T follicular helper cell (primary cell): ENCODE results near the gene PACRG.

Experiments
- DNase-seq: peaks from one replicate; pipeline ENCODE4 v3.0.0-alpha.2; 2020; ENCODE audit warnings: low read depth

PACRG gene

DNA sequence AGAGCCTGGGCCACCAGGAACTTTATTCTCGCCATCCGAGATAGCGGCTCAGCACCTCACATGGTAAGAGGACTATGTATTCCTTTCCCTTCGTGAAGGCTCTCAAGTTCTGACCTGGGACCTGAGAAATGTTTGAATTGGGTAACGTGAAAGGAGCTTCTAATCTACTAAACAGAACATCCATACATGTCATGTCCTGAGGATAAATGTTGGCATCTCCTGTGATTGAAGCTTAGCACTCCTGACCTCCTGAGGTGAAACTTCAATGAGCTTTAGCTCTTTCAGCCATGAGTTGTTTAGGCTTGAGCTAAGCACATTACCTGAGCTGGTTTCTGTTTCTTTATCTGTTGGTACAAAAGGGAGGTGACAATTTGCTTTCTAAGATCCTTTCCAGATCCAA lies 280.9 kb downstream of the PACRG start:
- no peak for DNase-seq

DNA sequence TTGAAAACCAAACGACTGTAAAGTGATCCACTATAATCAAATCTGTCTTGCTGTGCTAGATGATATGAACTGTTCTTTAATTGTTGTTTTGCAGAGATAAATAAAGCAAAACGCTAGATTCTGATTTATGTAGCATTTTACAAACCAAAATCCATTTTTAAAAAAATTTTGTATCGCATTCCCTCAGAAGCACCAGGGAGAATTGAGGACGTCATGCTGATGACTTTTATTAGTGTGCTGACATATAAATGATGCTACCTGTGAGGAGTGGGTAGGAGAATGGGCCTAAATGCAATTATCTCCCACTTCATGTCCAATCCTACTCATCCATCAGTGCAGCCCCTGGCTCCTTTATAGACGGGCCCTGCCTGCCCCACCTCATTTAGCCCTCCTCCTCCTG lies 282.4 kb downstream of the PACRG start:
- no peak for DNase-seq

DNA sequence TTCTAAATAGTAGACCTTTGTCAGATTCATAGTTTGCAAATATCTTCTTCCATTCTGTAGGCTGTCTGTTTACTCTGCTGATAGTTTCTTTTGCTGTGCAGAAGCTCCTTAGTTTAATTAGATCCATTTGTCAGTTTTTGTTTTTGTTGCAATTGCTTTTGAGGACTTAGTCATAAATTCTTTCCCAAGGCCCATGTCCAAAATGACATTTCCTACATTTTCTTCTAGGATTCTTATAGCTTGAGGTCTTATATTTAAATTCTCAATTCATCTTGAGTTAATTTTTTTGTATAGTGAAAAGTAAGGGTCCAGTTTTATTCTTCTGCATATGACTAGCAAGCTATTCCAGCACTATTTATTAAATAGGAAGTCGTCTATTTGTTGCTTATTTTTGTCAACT lies 287.0 kb downstream of the PACRG start:
- DNase-seq, result no peak

DNA sequence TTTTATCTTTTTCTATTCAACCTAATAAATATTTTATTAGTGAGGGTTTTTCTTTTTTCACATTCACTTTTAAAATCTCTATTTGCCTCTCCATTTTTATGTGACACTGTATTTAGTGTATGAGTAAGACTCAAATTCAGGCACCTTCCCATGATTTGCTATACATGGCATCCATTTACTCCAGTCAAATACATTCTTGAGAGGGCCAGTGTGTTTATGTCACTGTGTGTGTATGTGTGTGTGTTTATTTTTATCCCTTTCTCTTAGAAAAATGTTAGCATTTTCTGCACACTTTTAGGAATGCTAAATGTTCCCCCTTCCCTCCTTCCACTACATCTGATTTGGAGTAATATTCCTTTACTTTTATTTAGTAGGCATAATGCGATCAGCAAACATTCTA lies 290.0 kb downstream of the PACRG start:
- DNase-seq, result no peak

DNA sequence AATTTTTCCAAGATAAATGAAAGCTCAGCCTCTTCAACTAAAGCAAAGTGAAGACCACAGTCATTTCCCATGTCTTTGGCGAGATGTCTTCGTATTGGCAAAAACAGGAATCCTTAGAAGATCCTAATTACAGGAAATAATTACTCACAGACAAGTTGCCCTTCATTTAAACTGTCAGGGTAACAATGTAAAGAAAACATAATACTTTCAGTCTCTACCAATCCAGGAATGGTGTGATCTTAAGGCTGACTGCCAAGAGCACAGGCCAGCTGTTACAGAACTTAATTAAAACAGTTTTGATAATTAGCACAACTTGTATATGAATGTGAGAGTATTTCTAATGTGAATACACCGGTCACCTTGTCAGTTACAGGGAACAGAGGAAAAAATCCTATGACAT lies 292.2 kb downstream of the PACRG start:
- no peak for DNase-seq

DNA sequence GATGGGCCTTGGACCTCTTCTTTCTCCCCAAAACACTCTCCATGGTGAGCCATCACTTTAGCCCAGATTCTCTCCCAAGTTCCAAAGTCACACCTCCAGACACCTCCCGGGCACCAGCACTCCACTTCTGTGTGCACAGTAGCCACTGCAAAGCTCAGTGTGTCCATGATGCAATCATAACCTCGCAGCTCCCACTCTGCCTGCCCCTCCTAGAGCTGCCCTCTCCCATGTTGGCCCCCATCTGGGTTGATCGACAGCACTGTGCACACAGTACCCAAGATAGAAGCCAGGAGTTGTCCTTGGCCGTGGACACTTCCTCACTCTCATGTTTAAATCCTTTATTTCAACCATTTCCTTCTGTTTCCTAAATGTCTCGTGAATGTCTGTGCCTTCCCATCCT lies 293.3 kb downstream of the PACRG start:
- no peak for DNase-seq

DNA sequence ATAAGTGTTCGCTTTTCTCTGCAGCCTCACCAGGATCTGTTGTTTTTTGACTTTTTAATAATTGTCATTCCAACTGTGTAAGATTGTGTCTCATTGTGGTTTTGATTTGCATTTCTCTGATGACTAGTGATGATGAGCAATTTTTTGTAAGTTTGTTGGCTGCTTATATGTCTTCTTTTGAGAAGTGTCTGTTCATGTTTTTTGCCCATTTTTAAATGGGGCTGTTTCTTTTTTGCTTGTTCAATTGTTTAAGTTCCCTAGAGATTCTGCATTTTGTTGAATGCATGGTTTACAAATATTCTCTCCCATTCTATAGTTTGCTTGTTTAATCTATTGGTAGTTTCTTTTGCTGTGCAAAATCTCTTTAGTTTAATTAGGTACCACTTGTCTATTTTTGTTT lies 295.9 kb downstream of the PACRG start:
- no peak for DNase-seq

DNA sequence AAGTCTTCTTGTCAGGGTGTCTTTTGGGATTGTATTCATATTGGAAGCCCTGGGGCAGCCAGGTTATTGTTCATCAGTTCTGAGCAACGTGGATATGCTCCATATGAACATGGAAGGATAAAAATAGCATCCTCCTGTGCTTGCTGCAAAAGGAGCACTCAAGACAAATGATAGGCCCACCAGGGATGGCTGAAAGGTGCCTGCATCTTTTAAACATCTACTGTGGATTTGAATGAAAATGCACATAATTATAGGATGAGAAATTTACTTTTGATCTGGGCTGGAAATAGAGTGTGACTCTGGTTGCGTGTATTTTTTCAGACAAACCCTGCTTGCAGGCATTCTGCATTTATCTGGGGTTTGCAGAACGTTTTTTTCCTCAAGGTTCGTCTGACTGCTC lies 299.1 kb downstream of the PACRG start:
- no peak for DNase-seq

DNA sequence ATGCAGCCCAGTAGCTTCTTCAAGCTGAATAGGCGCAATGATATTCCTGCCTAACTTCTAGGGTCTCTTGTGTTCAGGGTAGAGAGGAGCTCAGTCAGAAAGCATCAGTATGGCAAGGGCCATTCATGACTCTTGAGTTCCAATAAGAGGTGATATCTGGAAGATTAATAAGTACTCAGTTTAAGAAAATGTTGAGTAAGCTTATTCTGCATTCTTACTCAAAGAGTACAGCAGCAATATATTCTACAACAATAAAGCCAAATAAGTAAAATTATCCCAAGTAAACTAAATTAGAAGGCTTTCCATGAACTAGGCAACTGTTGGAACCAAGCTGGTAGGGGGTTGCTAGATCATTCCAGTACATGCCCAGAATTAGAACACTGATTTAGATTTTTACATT lies 303.2 kb downstream of the PACRG start:
- DNase-seq, result no peak

DNA sequence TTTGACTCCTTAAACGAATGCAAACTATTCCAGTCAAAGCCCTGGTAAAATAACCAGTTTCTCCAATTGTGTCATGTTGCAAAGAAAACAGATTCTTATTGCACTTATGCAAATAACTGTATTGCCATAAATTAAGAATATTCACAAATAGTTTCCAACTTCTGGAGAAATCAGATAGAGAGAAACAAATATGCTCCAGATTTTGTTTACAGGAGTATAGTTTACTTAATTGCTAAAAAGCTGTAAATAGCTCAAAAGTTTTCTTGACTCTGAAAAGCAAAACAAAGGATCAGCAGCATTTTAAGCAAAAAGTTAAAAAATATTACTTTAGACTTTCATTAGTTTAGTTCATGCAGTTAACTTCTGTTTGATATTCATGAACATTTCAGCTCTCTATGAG lies 304.2 kb downstream of the PACRG start:
- no peak for DNase-seq

DNA sequence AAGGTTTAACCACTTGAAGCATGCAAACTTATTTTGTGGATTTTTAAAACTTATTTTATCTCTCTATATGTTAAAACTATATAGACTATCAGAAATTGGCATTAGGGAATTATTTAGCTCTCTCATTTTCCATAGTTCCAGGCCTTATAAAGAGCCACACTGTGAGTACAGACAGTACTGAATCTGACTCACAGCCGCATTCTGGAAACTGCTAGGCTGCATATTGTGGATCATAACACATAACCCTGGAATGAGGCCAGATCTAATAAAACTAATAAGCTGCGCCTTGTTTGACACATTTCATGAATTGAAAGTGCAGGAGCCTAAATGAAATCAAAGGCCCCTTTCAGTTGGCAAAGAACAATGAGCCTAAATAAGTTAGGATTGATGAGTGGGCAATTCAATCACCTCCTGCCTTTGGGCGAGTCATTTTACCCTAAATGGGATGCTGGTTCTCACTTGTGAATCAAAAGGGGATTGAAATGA lies 308.4 kb downstream of the PACRG start:
- DNase-seq, result no peak

DNA sequence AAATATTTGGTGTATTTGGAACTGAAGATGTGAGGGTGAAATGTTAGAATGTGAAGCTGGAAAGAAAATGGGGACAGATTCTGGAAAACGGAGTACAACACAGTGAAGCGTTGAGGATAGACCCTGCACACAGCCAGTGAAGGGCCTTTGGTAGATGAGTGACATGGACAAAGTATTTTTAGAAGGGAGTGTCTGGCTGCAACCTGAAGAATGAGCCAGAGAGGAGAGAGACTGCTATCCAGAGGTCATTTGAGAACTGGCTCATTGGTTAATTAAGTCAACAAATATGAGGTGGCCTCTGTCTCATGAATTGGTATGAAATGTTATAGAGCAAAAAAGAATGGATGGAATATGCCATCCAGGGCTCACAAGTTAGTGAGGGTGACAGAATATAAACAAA lies 310.5 kb downstream of the PACRG start:
- no peak for DNase-seq

DNA sequence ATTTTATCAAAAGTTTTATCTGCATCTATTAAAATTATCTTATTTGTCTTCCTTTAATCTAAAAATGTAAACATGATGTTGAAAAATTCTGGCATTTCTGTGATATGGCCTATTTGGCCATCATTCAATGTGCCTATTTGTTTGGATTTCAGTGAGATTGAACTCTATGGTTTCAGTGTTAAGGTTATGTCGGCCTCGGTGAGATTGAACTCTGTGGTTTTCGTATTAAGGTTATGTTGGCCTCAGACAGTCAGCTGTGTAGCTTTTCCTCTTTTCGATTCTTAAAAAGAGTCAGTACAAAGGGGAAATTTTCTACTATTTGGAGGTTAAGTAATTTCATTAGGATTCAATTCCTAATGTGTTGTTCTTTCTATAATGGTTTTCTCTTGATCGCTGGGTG lies 320.6 kb downstream of the PACRG start:
- no peak for DNase-seq

DNA sequence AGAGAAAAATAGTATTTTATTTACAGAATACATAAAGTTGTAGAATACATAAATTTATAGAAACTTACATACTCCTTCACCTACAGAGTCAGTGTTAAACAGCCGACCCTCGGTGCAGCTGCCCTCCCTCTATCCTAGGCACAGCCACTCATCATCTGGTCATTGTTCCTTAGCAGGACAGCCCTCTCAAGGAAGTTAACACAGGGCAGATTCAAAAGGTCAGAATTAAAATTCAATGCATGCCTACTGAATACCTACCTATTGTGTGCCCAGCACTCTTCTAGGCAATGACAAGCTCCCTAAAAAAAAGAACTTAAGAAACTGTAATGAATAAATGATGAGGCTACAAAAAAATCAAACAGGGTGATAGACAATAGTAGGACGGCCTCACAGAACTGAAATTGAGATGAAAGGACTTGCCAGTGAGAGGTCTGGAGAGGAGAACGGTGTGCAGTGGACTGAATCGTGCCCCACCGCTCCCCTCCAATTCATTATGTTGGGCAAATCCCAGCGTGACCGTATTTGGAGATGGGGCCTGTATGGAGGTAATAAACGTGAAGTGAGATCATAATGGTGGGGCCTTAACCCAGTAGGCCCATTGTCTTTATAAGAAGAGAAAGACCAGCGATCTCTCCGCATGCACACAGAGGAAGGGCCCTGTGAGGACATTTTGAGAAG lies 326.0 kb downstream of the PACRG start:
- no peak for DNase-seq

DNA sequence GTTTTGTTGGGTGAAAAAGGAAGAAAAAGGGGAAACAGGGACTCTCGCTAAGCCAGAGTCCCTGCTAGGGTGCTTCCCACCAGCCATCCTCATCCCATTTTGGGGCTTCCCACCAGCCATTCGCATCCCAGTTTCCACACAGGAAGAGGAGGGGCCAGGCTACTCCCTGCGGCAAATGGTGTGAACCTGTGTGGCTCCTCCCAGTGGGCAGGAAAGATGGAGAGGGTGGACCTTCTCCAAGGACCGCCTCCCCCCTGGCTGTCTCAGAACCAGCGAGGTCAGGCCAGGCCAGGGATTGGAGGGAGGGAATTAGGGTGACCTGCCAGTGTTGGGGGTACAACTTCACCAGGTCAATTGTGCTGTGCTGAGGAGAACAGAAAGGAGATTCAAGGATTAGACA lies 326.9 kb downstream of the PACRG start:
- DNase-seq, result no peak

DNA sequence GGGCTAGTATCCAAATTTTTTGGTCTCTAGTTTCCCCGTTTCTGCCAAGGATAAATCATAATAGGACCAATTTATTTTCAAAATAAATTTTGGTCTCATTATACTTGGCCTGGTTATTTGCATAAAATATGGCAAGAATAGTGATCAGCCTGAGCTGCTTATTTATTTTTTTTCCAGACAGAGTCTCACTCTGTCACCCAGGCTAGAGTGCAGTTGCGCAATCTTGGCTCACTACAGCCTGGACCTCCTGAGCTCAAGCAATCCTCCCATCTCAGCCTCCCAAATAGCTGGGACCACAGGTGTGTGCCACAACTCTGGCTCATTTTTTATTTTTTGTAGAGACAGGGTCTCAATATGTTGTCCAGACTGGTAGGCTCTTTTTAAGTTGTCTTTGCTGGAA lies 329.5 kb downstream of the PACRG start:
- DNase-seq, result no peak

DNA sequence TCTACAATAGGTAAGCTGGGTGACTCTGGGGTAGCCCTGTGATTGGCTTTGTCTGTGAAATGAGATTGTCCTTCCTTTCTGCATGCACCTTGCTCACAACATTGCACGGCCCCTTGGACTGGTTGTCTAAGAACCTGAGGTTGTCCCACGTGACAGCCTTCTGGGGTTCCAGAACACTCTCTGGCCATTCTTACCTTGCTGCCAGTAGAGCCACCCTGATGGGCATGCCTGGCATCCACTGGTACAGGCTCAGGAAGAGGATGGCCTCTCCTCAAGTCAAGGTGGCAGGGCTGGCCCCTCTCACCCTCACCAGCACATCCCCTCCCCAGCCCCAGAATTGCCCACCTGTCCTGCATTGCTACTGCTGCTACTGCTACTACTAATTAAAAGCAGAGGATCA lies 335.0 kb downstream of the PACRG start:
- DNase-seq, result no peak

DNA sequence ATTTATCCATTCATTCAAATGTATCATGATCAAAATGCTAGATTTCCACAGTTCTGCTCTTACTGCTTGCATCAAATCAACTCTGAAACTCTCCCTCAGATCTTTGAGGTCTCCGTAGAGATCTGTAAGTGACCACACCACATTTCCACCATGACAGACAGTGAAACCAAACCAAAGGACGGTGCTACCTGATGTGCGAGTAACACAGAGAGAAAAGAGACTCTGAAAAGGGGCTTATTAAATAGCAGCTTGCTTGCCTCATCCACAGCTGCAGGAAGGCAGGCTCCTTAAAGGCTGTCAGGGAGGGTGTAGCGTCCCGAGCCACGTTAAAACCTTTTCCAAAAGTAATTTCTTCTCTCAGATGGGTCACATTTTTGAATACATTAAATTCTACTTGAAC lies 335.8 kb downstream of the PACRG start:
- no peak for DNase-seq

DNA sequence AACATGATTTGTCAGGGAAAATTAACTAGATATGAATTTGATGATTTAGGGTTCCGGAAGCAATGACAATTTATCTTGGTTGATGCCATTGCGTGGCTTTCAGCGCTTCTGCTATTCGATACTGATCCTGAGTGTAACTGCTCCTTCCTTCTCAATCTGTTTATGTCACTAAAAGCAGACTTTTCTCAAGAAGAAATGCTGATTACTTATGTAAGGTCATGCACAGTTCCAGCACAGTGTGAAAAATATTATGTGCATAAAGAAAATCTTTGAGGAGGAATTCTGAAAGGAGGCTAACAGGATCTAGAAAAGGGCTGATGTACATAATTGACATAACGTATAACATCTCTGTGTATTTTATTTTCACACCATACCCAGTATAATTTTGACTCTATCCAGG lies 336.6 kb downstream of the PACRG start:
- no peak for DNase-seq

DNA sequence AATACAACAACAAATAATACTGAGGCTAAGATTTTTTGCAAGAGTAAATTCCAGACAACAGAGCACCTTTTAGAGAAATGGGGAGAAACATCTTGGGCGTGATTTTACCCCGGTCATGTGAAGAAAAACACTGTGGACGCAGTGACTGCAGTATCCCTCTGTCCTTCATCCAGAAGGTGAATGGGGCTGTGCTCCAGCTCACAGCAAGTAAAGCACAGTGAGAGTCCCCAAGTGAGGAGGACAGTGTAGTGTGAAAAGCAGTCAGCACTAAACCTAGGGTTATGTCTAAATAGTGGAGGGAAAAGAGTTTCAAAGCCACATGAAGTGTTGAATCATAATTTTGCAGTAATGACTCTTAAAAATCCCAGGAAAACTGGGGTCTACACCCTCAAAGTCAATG lies 338.4 kb downstream of the PACRG start:
- DNase-seq, result no peak

DNA sequence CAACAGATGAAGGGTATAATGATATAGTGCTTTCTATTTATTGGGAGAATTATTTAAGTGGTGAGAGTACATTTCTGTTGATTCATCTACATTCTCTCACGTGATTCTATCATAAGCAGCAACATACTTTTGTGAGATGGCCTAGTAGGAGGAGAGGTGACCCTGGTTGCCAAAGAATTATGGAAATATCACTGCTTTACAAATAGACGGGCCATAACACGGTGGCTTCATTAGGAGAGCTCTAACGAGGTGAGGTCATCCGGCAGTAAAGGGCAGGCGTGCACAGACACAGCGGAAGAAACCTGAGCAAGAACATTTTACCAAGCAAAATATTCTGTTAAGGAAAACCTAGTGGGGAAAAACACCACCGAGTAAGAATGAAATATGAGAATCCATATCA lies 349.4 kb downstream of the PACRG start:
- no peak for DNase-seq

DNA sequence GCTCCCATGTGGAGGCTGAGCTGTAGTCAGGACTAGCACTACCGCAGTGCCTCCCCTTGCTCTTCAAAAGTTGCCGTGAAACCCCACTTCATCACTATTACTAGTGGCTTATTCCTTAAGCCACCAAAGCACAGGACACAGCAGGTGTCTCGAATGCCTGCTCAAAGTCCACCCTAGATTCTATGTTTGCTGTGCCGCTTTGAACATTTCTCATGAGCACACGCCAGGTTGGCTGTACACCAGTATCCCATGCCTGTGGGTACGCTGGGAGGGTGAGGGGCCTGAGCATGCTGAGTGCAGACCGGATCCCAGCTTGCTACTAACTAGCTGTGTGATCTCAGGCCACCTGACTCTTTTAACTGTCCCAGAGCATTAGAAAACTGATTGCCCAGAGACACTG lies 350.9 kb downstream of the PACRG start:
- no peak for DNase-seq

DNA sequence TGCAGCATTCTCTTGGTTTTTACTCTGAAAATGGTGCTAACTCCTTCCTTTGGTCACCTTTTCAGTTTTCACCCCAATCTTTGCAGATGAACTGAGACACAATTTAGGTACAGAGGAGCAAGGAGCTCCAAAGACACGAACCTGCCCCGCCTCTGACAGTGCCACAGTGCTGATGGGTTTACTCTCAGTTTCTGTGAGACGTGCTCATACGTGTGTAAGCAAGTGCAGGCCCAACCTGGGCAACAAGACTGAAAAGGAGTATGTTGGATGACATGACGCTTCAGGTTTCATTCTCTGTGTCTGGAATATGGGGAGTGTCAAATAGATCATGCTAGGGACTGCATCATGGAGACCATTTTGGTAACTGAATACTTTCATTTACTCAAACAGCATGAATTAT lies 352.5 kb downstream of the PACRG start:
- DNase-seq, result no peak

DNA sequence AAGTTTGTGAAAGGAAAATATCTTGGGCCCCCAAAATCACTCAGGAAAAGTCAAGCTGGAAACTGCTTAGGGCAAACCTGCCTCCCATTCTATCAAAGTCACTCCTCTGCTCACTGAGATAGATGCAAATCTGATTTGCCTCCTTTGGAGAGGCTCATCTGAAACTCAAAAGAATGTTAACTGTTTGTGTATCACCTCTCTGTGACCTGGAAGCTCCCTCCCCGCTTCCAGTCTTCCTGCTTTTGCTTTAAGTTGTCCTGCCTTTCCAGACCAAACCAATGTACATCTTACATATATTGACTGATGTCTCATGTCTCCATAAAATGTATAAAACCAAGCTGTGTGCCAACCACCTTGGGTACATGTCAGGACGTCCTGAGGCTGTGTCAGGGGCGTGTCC lies 355.4 kb downstream of the PACRG start:
- no peak for DNase-seq

DNA sequence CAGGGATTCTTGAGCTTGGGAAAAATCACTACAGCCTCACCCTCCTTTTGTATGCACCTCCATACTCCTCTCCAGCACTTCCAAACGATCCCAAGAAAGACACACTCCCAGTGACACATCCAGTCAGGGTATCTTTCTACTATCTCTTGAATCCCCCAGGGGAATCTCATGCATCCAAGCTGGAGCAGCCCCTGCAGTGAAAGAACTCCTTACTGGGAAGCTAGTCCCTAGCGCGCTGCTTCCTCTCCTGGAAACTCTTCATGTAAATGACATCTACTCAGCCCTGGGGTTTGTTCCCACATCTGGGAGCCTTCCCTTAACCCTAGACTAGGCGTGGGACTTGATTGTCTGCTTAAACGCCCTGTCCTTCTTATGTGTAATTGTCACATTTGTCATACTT lies 357.7 kb downstream of the PACRG start:
- DNase-seq, result no peak
